HEK293T (cell line): ENCODE data around the gene OR10V1.

Experiments used
- CTCF ChIA-PET: fragments of 350-600 bp; formaldehyde crosslinking; extraction: SDS; loops from one replicate; lab custom pipeline; 2021; ENCODE audit warnings: antibody characterized with exemption, inconsistent platforms; lab: Yijun Ruan, JAX
- POLR2A ChIA-PET: fragments of 350-600 bp; formaldehyde crosslinking; extraction: SDS; loops from one replicate; lab custom pipeline; 2020; ENCODE audit warnings: antibody characterized with exemption, inconsistent platforms; lab: Yijun Ruan, JAX
- DNase-seq: peaks from one replicate; pipeline ENCODE4 v3.0.0; 2012; ENCODE audit warnings: mixed read lengths; ENCODE audit errors: extremely low spot score
- ARNT ChIP-seq: fragments of 450-650 bp; IDR thresholded peaks from 2 replicates; pipeline ENCODE4 v1.6.1; 2017; ENCODE audit warnings: mild to moderate bottlenecking
- BHLHE40 ChIP-seq: fragments of 450-650 bp; IDR thresholded peaks from 2 replicates; pipeline ENCODE4 v1.6.1; 2016; ENCODE audit warnings: mild to moderate bottlenecking, moderate library complexity, borderline replicate concordance
- CTBP1 ChIP-seq: fragments of 450-650 bp; IDR thresholded peaks from 2 replicates; pipeline ENCODE4 v1.6.1; 2016; ENCODE audit warnings: borderline replicate concordance
- ELF4 ChIP-seq: fragments of 450-650 bp; IDR thresholded peaks from 2 replicates; pipeline ENCODE4 v1.6.1; 2017; ENCODE audit warnings: antibody characterized with exemption
- FOXA1 ChIP-seq: fragments of 450-650 bp; IDR thresholded peaks from 2 replicates; pipeline ENCODE4 v1.6.1; 2016; ENCODE audit warnings: mild to moderate bottlenecking
- FOXK2 ChIP-seq: fragments of 450-650 bp; IDR thresholded peaks from 2 replicates; pipeline ENCODE4 v1.6.1; 2016; ENCODE audit warnings: mild to moderate bottlenecking
- FOXM1 ChIP-seq: fragments of 450-650 bp; IDR thresholded peaks from 2 replicates; pipeline ENCODE4 v1.6.1; 2017; ENCODE audit warnings: mild to moderate bottlenecking, borderline replicate concordance
- HDGF ChIP-seq: fragments of 450-650 bp; IDR thresholded peaks from 2 replicates; pipeline ENCODE4 v1.6.1; 2017; ENCODE audit warnings: antibody characterized with exemption, borderline replicate concordance
- L3MBTL2 ChIP-seq: fragments of 450-650 bp; conservative IDR thresholded peaks from 2 replicates; pipeline ENCODE4 v1.6.1; 2016; ENCODE audit warnings: mild to moderate bottlenecking
- LEF1 ChIP-seq: fragments of 450-650 bp; IDR thresholded peaks from 2 replicates; pipeline ENCODE4 v1.6.1; 2017; ENCODE audit warnings: mild to moderate bottlenecking, borderline replicate concordance
- NFRKB ChIP-seq: fragments of 450-650 bp; IDR thresholded peaks from 2 replicates; pipeline ENCODE4 v1.6.1; 2016; ENCODE audit warnings: mild to moderate bottlenecking, moderate library complexity
- PKNOX1 ChIP-seq: fragments of 450-650 bp; IDR thresholded peaks from 2 replicates; pipeline ENCODE4 v1.6.1; 2016
- SP1 ChIP-seq: fragments of 450-650 bp; IDR thresholded peaks from 2 replicates; pipeline ENCODE4 v1.6.1; 2017
- SUZ12 ChIP-seq: fragments of 450-650 bp; IDR thresholded peaks from 2 replicates; pipeline ENCODE4 v1.6.1; 2016; ENCODE audit warnings: mild to moderate bottlenecking
- TARDBP ChIP-seq: fragments of 450-650 bp; IDR thresholded peaks from 2 replicates; pipeline ENCODE4 v1.6.1; 2016
- ZNF384 ChIP-seq: fragments of 450-650 bp; IDR thresholded peaks from 2 replicates; pipeline ENCODE4 v1.6.1; 2016

Gene OR10V1

GRCh38 chr11:59724066-59724465 lies 10.4 kb upstream of the OR10V1 start:
- no peak for DNase-seq
- ChIA-PET POLR2A (no interaction called here), CTCF (no interaction called here)
- TF ChIP-seq PKNOX1 (no peak), TARDBP (no peak), FOXK2 (no peak), ZNF384 (no peak), SUZ12 (no peak), ELF4 (no peak)

GRCh38 chr11:59719556-59719955 lies 5.9 kb upstream of the OR10V1 start:
- no peak for TF ChIP-seq L3MBTL2
- TF ChIP-seq HDGF = no peak
- no peak for TF ChIP-seq ELF4
- TF ChIP-seq ARNT = no peak
- no peak for TF ChIP-seq NFRKB
- no peak for TF ChIP-seq FOXA1
- TF ChIP-seq SP1 = no peak
- no peak for TF ChIP-seq BHLHE40
- TF ChIP-seq PKNOX1 = no peak
- no peak for TF ChIP-seq TARDBP
- TF ChIP-seq FOXK2 = no peak
- POLR2A ChIA-PET = no interaction called here
- no peak for DNase-seq
- CTCF ChIA-PET = no interaction called here

GRCh38 chr11:59716051-59716450 lies 2.4 kb upstream of the OR10V1 start:
- POLR2A ChIA-PET = no interaction called here
- no peak for DNase-seq
- CTCF ChIA-PET = no interaction called here

GRCh38 chr11:59710136-59710847 lies 3.4 kb downstream of the OR10V1 start:
- CTCF ChIA-PET = no interaction called here
- TF ChIP-seq PKNOX1 = no peak
- no peak for TF ChIP-seq ARNT
- TF ChIP-seq LEF1 = no peak
- TF ChIP-seq HDGF = no peak
- TF ChIP-seq FOXK2 = no peak
- TF ChIP-seq ELF4 = no peak
- no peak for TF ChIP-seq L3MBTL2
- no peak for TF ChIP-seq CTBP1
- no peak for TF ChIP-seq SP1
- no peak for TF ChIP-seq NFRKB
- TF ChIP-seq FOXM1 = no peak
- TF ChIP-seq ZNF384 = no peak
- TF ChIP-seq FOXA1 = no peak
- POLR2A ChIA-PET = no interaction called here
- no peak for DNase-seq

More at GRCh38 chr11:59716051-59716450, 2.4 kb upstream of the OR10V1 start:
- TF ChIP-seq LEF1 (no peak), FOXM1 (no peak), ELF4 (no peak), BHLHE40 (no peak), SUZ12 (no peak), FOXA1 (no peak), TARDBP (no peak), PKNOX1 (no peak), L3MBTL2 (no peak), CTBP1 (no peak), HDGF (no peak), ARNT (no peak), SP1 (no peak)

GRCh38 chr11:59708537-59708936 lies 5.1 kb downstream of the OR10V1 start:
- TF ChIP-seq TARDBP (no peak), BHLHE40 (no peak), SP1 (no peak), ELF4 (no peak), L3MBTL2 (no peak), LEF1 (no peak), FOXA1 (no peak), PKNOX1 (no peak), FOXK2 (no peak), FOXM1 (no peak), CTBP1 (no peak), NFRKB (no peak), ZNF384 (no peak), HDGF (no peak), SUZ12 (no peak), ARNT (no peak)
- CTCF ChIA-PET = interaction anchor here (0.7 kb wide), 1 partner anchor 329 kb away, joined by 3 read pairs; no protein-coding TSS in a partner anchor
- DNase-seq = no peak
- POLR2A ChIA-PET = no interaction called here
